ENCODE results near the gene LCAT. TPM values are rescaled to one million over a fixed set of nuclear protein-coding genes. Genes with fewer than 3 reads are reported as not detected.
"Not testable (repeated sequence)": the region's sequence is repeated elsewhere in the genome, so short reads cannot be mapped to it uniquely, and the experiment has no call there.

Gene LCAT, protein sequence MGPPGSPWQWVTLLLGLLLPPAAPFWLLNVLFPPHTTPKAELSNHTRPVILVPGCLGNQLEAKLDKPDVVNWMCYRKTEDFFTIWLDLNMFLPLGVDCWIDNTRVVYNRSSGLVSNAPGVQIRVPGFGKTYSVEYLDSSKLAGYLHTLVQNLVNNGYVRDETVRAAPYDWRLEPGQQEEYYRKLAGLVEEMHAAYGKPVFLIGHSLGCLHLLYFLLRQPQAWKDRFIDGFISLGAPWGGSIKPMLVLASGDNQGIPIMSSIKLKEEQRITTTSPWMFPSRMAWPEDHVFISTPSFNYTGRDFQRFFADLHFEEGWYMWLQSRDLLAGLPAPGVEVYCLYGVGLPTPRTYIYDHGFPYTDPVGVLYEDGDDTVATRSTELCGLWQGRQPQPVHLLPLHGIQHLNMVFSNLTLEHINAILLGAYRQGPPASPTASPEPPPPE
- total RNA-seq (2014; rRNA removed; shearing (Covaris generic)): 6.0 and 8.1 TPM in 2 replicates

DNA sequence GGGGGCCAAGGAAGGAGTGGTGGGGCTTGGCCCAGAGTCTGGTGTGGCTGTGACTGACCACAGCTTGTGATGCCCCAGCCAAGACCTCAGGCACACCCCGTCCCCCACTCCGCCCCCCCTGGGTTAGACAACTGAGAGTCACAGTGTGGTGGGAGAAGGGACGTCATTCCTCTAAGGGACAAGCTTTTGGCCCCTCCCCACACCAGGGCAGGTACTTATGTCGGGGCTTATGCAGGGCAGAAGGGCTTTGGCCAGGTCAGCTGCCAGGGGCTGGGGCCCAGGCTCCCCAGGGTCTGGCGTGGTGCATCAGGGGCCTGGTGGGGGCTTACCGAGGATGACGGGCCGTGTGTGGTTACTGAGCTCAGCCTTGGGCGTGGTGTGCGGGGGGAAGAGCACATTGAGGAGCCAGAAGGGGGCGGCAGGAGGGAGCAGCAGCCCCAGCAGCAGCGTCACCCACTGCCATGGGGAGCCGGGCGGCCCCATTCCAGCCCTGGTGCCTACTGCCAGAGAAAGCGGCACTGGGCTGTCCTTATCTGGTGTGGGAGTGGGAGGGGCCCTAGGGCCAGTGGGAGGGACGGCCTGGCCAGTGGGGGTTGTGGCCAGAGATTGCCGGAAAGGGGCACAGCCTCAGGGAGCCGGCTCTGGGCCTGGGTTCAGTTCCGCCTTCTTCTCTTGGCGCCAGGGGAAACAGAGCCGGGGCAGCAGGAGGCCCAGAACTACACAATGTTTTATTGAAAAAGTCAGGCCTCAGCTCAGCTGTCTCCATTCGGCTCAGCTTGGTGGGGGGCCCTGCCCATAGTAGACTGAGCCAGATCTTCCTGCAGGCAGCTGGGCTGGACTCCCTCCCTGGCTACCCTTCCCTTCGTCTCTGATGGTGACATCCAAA, at the start of gene LCAT:
TSS of gene LCAT (minus strand) at position 502 of the 886 bp plus-strand sequence. CDS start at position 483, 19 bp downstream.
- DNase-seq (ENCODE audit: low spot score): peak; percentile 73
- in situ Hi-C loops (cut with HindIII; ENCODE audit: low sequenced_read_pairs): no loop called here

DNA sequence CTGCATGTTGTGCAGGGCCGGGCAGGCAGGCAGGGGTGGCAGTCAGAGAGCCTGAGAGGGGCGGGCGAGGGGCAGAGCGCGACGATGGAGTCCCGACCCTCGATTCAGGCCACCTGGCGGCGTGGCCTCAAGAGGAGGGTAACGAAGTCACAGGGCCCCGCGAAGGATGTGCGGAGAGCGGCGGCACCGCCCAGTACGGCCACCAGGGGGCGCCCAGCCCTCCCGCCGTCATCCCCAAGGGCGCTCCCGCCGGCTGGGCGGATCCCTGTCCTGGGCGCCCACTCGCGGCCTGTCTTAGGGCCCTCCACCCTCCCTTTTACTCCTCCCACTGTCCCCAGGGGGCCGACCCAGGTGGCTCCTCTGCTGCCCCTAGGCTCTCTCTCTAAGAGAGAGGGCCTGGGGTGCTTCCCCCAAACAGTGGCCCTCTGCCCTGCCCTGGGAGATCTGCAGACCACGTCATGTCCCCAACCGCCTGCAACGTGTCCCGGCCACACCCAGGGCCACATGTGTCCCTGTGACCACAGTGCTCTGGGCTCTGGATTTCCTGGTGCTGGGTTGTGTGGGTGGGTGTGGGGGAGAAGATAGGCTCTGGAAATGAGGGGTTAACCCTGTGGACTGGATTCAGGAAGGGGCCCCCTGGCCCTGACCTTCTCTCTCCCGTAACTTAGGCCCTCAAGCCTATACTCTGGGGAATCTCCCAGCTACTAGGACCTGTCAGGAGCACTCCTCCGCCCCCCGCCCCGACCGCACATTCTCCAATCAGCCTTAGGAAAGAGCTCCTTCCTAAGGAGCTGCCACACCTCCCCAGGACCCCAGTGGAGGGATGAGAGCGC, 49.5 kb upstream of the LCAT start:
- in situ Hi-C loops (cut with HindIII; ENCODE audit: low sequenced_read_pairs): no loop called here
- peak; percentile 50 for DNase-seq (ENCODE audit: low spot score)

DNA sequence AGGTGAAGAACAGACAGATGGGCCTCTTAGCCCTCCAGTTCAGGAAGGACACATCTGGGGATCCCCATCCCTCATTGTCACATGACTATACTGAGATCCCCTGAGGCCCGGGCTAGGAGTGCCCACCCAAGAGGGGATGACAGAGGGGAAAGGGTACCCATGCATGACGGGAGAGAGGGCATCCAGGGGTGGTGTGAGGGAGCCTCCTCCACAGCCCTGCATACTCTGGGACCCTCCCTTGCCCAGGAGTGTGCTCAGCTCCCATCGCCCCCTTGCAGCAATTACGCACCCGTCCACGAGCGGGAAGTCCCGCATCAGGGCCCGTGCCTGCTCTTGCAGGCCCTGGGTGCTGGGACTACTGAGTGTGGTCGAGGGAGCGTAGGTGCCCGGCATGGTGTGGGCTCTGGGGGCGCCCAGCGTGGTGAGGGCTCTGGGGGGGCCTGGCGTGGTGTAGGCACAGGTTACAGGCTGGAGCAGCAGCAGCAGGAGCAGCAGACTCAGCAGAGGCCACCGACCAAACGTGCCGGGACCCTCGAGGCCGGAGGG, 48.8 kb upstream of the LCAT start:
- no peak for DNase-seq (ENCODE audit: low spot score)
- in situ Hi-C loops (cut with HindIII; ENCODE audit: low sequenced_read_pairs): no loop called here

DNA sequence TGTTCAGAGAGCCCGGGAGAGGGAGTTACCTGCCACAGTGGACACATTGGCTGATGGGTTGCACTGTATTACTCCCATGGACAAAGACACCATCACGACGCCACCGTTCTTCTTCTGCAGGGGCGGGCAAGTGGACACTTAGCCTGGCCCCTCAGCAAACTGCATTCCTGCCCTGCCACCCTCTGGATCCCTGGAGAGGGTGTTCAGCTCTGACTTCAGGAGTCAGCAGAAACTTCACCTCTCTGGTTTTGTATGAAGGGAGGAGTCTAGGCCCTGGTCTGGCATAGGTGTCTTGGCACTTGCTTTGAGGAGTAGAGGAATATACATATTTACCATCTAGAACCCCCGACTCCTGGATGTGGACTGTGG, 46.1 kb upstream of the LCAT start:
- in situ Hi-C loops (cut with HindIII; ENCODE audit: low sequenced_read_pairs): no loop called here
- DNase-seq (ENCODE audit: low spot score): no peak

DNA sequence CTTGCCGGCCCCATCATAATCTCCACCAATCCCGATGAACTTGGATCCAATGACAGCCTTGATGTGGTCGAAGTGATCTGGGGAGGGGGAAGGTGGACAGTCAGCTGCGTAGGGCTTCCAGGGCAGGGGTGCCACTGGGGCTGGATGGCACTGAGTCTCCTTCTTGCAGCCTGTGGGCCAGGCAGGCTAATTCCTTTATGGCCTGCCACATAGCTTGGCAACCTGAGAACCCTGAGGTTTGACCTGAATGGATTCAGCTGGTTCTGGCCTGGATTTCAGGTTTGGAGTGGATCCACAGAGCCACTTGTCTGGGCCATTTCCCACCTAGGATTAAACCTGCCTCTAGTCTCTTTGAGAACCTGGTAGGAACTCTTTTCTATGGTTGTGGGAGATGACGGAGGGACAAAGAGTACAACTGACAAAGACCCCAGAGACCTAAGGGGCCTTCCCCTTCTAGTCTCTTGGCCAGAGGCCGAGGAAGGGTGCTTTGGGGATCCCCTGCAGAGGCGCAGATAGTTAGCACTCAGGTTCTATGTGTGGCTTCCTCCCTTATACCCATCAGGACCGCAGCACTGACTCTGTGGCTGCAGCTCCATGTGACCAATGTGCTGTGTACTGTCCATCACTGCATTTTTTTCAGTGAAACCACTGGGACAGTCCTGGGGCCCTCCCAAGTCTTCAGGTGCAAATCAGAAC, 45.5 kb upstream of the LCAT start:
- in situ Hi-C loops (cut with HindIII; ENCODE audit: low sequenced_read_pairs): no loop called here
- no peak for DNase-seq (ENCODE audit: low spot score)

DNA sequence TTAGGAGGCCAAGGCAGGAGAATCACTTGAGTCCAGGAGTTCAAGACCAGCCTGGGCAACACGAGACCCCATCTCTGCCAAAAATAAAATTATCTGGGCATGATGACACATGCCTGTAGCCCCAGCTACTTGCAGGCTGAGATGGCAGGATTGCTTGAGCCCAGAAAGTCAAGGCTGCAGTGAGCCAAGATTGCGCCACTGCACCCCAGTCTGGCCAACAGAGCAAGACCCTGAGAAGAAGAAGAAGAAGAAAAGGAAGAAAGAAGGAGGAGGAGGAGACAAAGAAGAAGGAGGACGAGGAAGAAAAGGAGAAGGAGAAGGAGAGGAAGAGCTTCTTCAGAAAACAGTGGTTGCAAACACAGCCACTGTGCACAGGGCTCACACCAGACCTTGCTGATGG, 44.8 kb upstream of the LCAT start:
- in situ Hi-C loops (cut with HindIII; ENCODE audit: low sequenced_read_pairs): no loop called here
- no peak for DNase-seq (ENCODE audit: low spot score)

DNA sequence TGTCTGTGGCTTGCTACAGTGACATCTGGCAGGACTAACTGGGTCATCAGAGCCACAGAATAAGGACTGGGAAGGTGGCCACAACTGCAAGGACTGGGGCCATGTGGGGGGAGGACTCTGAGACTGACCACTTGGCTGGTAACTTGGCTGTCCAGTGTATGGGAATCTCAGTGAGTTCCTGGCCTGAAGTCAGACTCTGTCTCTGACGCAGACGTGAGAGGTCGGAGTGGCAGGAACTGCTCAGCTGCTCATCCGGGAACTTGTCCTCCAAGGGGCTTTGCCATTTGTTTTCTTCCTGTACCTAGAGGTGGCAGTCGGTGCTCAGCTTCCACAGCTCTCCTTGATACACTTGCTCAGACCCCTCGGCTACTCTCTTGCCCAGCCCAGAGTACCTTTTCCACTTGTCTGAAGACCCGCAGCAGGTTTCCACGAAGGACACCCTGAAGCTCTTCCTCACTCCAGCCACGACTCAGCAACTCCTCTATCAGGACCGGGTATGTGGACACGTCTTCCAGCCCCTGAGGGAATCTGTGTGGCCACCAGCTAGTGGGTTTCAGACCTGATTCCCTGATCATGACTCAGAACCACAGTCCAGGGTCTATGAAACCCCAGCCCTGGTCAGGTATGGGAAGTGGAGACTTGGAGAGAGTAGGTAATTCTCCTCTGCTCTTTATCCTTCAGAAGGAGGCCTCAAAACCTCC, 43.7 kb upstream of the LCAT start:
- in situ Hi-C loops (cut with HindIII; ENCODE audit: low sequenced_read_pairs): no loop called here
- peak; percentile 27 for DNase-seq (ENCODE audit: low spot score)

DNA sequence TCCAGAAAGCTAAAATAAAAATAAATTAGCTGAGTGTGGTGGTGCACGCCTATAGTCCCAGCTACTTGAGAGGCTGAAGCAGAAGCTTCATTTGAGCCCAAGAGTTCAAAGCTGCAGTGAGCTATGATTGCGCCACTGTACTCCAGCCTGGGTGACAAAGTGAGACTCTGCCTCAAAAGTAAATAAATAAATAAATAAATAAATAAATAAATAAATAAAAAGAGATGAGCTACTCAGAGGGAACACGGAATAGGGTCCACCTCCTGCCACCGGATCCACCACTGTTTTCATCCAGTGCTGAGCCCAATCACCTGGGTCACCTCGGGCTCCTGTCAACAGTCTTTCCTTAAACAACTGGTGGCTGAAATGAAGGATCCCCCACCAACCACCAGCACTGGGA, 43.0 kb upstream of the LCAT start:
- in situ Hi-C loops (cut with HindIII; ENCODE audit: low sequenced_read_pairs): no loop called here
- DNase-seq (ENCODE audit: low spot score): no peak

DNA sequence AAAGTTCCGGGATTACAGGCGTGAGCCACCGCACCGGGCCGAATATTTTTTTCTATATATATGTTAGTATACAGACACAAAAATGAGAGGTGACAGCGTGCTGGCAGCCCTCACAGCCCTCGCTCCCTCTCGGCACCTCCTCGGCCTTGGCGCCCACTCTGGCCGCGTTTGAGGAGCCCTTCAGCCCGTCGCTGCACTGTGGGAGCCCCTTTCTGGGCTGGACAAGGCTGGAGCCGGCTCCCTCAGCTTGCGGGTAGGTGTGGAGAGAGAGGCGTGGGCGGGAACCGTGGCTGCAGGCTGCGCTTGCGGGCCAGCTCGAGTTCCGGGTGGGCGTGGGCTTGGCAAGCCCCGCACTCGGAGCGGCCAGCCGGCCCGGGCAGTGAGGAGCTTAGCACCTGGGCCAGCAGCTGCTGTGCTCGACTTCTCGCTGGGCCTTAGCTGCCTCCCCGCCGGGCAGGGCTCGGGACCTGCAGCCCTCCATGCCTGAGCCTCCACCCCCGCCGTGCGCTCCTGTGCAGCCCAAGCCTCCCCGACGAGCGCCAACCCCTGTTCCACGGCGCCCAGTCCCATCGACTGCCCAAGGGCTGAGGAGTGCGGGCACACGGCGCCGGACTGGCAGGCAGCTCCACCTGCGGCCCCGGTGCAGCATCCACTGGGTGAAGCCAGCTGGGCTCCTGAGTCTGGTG, 38.2 kb upstream of the LCAT start:
- in situ Hi-C loops (cut with HindIII; ENCODE audit: low sequenced_read_pairs): no loop called here

DNA sequence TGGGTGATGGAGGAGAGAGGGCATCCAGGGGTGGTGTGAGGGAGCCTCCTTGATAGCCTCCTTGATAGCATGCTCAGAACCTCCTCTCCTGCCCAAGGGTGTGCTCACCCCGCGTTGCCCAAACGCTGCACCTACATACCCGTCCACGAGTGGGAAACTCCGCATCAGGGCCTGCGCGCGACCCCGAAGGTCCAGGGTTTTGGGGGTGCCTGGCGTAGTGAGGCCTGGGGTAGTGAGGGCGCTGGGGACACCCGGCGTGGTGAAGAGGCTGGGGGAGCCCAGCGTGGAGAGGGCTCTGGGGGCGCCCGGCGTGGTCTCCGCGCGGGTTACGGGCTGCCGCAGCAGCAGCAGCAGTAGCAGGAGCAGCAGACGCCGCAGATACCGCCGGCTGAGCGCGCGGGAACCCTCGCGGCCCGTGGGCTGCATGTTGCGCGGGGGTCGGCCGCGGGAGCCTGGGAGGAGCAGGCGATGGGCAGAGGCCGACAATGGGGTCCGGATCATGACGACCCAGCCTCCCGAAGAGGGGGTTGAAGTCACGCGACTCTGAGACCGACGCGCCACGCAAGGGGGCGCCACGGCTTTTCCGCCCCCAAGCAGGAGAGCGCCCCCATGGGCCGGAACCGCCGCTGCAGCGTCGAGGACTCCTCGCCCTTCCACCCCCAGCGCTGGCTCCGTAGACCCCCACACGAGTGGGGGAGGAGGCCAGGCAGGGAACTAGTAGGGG, 36.2 kb upstream of the LCAT start, which contains the start of gene DPEP3:
TSS of gene DPEP3 (minus strand) at position 545 of the 724 bp plus-strand sequence. CDS start at position 426, 119 bp downstream.
- in situ Hi-C loops (cut with HindIII; ENCODE audit: low sequenced_read_pairs): no loop called here
- no peak for DNase-seq (ENCODE audit: low spot score)

More for the DNA sequence above, 38.2 kb upstream of the LCAT start:
- no peak for DNase-seq (ENCODE audit: low spot score)

DNA sequence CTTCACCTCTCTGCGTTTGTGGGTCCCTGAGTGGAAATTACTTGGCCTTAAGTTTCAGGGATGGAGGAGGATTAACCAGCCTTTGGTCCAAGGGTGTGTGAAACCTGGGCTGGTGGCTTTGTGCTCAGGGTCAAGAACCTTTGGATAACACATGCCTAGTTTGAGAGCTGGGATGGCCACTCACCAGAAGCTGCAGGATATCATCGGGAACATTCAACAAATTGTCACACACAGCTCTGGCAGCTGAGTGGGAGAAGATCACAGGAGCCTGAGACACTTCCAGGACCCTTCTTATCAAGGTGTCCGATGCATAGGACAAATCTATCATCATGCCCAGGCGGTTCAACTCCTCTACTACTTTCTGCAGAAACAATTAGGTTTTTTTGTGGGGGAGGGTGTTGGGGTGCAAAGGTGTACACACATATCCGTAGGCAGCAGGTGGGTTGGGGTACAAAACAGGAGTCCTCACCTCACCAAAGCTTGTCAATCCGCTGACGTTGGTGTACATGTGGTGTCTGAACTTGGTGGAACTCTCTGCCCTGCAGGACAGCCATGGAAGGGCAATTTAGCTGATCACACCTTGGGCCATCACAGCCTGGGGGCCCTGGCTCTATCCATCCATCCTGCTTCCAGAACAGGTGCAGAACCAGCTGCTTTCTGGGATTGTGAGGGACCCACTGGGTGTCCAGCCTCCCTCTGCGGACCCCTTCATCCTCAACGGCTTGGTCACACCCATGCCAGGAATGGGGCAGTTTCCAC, 33.7 kb upstream of the LCAT start:
- DNase-seq (ENCODE audit: low spot score): no peak
- in situ Hi-C loops (cut with HindIII; ENCODE audit: low sequenced_read_pairs): no loop called here

DNA sequence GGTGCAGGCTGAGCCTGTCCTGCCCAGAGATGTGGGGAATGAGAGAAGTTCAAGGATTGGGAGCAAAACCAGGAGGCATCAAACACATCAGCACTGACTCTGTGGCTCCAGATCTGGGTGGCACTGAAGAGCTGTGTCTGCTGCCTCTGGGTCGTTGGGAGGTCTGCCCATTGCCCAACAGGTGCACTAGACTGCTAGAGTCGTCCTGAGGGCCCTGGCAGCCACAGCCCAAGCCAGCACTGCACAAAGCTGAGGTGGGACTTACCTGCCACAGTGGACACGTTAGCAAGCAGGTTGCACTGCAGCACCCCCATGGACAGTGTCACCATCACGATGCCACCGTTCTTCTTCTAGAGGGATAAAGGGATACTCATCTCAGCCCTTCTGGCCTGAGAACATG, 33.1 kb upstream of the LCAT start:
- DNase-seq (ENCODE audit: low spot score): no peak
- in situ Hi-C loops (cut with HindIII; ENCODE audit: low sequenced_read_pairs): no loop called here

DNA sequence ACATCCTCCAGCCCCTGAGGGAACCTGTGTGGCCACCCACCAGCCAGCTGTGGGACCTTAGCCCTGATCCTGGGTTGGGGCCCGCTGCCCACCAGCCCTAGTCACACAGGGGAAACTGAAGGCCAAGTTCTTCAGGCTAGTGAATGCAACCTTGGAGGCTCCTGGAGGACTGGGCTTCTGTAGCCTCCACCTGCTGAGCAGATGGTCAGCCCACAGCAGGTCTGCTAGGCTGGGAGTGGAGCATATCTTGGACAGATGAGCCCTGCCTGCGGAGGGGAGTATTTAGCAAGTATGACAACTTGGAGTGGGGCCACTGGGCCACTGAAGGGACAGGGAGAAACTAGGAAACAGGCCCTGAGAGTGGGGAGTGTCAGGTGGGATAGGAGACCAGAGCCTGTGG, 32.3 kb upstream of the LCAT start:
- DNase-seq (ENCODE audit: low spot score): no peak
- in situ Hi-C loops (cut with HindIII; ENCODE audit: low sequenced_read_pairs): no loop called here

DNA sequence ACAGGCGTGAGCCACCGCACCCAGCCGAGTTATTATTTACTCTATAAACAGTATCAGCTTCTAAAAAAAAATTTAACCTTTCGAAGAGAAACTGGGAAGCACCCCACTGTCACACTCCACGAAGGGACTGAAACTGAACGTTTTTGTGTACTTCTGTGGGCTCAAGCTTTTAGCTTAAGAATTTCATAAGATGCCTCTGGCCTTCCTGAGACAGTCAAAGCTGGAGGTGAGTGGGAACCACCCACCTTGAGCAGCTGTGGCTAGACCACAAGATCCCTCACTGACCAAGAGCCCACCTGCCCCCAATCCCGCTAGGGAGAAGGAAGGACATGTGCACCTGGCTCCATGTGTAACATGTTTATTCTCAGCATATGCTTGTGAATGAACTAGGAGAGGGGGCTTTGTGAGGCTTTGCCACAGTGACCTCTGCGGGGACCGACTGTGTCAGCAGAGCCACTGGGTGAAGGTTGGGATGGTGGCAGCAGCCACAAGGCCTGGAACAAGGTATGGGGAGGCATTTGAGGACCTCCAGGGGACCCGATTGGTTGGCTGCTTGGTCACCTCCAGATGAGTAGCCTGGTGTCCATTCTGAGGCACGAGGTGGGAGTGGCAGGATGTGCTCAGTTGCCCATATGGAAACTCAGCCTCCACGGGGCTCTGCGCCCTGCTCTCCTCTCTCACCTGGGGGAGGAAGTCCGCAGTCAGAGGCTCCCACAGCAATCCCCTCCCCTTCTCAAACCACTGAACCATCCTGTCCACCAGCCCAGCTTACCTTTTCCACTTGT, 31.6 kb upstream of the LCAT start:
- no peak for DNase-seq (ENCODE audit: low spot score)
- in situ Hi-C loops (cut with HindIII; ENCODE audit: low sequenced_read_pairs): no loop called here

DNA sequence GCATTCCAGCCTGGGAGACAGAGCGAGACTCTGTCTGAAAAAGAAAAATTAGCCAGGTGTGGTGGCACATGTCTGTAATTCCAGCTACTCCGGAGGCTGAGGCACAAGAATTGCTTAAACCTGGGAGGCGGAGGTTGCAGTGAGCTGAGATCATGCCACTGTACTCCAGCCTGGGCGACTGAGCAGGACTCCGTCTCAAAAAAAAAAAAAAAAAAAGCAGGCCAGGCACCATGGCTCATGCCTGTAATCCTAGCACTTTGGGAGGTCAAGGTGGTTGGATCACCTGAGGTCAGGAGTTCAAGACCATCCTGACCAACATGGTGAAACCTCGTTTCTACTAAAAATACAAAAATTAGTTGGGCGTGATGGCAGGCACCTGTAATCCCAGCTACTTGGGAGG, 28.4 kb upstream of the LCAT start:
- DNase-seq (ENCODE audit: low spot score); in situ Hi-C loops (cut with HindIII; ENCODE audit: low sequenced_read_pairs): not testable (repeated sequence)

Data from G401 (cell line).